ENCODE measurements around the gene STIM1.

DNA sequence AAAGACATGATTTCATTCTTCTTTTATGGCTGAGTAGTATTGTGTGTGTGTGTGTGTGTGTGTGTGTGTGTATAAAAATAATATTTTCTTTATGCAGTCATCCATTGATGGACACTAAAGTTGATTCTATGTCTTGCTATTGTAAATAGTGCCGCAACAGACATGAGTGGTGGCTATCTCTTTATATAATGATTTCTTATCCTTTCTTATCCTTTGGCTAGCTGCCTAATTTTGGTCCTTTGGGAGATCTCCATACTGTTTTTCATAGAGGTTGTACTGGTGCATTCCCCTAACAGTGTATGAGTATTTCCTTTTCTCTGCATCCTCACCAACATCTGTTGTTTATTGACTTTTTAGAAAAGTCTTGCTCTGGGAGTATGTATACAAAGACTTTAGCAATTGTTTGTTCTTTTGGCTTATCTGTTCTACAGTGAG, 107.0 kb downstream of the STIM1 start:
- TF ChIP-seq, protein P1, sequence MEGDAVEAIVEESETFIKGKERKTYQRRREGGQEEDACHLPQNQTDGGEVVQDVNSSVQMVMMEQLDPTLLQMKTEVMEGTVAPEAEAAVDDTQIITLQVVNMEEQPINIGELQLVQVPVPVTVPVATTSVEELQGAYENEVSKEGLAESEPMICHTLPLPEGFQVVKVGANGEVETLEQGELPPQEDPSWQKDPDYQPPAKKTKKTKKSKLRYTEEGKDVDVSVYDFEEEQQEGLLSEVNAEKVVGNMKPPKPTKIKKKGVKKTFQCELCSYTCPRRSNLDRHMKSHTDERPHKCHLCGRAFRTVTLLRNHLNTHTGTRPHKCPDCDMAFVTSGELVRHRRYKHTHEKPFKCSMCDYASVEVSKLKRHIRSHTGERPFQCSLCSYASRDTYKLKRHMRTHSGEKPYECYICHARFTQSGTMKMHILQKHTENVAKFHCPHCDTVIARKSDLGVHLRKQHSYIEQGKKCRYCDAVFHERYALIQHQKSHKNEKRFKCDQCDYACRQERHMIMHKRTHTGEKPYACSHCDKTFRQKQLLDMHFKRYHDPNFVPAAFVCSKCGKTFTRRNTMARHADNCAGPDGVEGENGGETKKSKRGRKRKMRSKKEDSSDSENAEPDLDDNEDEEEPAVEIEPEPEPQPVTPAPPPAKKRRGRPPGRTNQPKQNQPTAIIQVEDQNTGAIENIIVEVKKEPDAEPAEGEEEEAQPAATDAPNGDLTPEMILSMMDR (IDR thresholded peaks at IDR 0.05) = no peak
- no peak for TF ChIP-seq POLR2AphosphoS5 (IDR thresholded peaks at IDR 0.05; ENCODE audit: low read depth, low read length)

Measured in Panc1 (cell line).